ENCODE measurements around the gene RPS25.

Gene RPS25

GRCh38 chr11:119054418-119054817, 36.3 kb upstream of the RPS25 start:
- Histone ChIP-seq H3K36me3 (ENCODE audit: control insufficient read depth, insufficient read depth, low read length) (peaks cover 38% of the 10 kb centered on the region), H3K4me1 (ENCODE audit: control insufficient read depth, insufficient read depth, low read length) (no peaks in the 10 kb centered on the region), H3K27me3 (ENCODE audit: control insufficient read depth, insufficient read depth, low read length, poor library complexity, severe bottlenecking) (no peaks in the 10 kb centered on the region), H3K9me3 (ENCODE audit: control insufficient read depth, low read length) (no peaks in the 10 kb centered on the region), H3K4me3 (ENCODE audit: insufficient read depth, low read depth, low read length) (no peak overlapping the region), H3K27ac (ENCODE audit: insufficient read depth, low read depth, low read length, poor library complexity, severe bottlenecking) (no peak overlapping the region)
- WGBS, 2 experiments = 96 to 98% methylated on average over 10 of the region's 10 CpGs

- Histone ChIP-seq H3K4me3 (ENCODE audit: insufficient read depth, low read depth, low read length) (no peak overlapping the region), H3K4me1 (ENCODE audit: control insufficient read depth, insufficient read depth, low read length) (no peaks in the 10 kb centered on the region), H3K36me3 (ENCODE audit: control insufficient read depth, insufficient read depth, low read length) (peaks cover 59% of the 10 kb centered on the region), H3K27ac (ENCODE audit: insufficient read depth, low read depth, low read length, poor library complexity, severe bottlenecking) (no peak overlapping the region), H3K9me3 (ENCODE audit: control insufficient read depth, low read length) (no peaks in the 10 kb centered on the region), H3K27me3 (ENCODE audit: control insufficient read depth, insufficient read depth, low read length, poor library complexity, severe bottlenecking) (no peaks in the 10 kb centered on the region)
- WGBS, 2 experiments = 96% methylated on average over 23 of the region's 23 CpGs
Observed at GRCh38 chr11:119052163-119052814, 34.1 kb upstream of the RPS25 start.

DNA sequence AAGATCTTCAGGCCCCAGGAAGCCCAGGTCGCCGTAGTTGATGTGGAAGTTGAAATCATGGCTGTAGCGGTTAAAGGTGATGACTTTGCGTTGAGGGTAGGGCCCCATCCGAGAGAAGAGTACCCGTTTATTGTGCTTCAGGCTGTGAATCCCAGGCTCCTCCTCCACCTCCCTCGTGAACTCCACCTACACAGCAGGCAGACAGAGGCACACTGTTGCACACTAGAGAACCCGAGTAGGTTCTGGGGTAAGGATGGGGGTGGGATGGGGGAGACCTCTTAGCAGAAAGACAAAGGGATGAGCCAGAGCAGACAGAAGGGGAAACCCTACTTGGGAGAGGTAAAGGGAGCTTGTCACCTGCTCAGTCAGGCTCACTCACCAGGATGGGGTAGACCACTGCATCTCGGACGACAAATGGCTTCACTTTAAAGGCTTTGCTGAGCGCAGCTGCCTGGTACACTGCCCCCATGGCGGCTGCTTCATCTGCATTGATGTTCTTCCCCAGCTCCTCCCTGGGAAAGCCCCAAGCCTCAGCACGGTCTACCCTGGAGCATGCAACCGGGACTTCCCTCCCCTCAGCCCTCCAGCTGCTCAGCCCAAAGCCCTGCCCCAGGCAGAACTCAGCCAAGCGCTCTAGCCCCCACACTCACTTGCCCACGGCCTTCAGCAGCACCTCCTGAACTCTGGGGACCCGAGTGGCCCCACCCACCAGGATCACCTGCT, 33.5 kb upstream of the RPS25 start:
- 94% methylated on average over 17 of the region's 17 CpGs for WGBS, 2 experiments
- H3K27me3 ChIP-seq (ENCODE audit: control insufficient read depth, insufficient read depth, low read length, poor library complexity, severe bottlenecking) = no peaks in the 10 kb centered on the region
- H3K27ac ChIP-seq (ENCODE audit: insufficient read depth, low read depth, low read length, poor library complexity, severe bottlenecking) = no peak overlapping the region
- no peaks in the 10 kb centered on the region for H3K9me3 ChIP-seq (ENCODE audit: control insufficient read depth, low read length)
- no peak overlapping the region for H3K4me3 ChIP-seq (ENCODE audit: insufficient read depth, low read depth, low read length)
- H3K4me1 ChIP-seq (ENCODE audit: control insufficient read depth, insufficient read depth, low read length) = no peaks in the 10 kb centered on the region
- peaks cover 62% of the 10 kb centered on the region for H3K36me3 ChIP-seq (ENCODE audit: control insufficient read depth, insufficient read depth, low read length)

GRCh38 chr11:119049081-119049480, 30.9 kb upstream of the RPS25 start:
- Histone ChIP-seq H3K9me3 (ENCODE audit: control insufficient read depth, low read length) (no peaks in the 10 kb centered on the region), H3K4me1 (ENCODE audit: control insufficient read depth, insufficient read depth, low read length) (no peaks in the 10 kb centered on the region), H3K27me3 (ENCODE audit: control insufficient read depth, insufficient read depth, low read length, poor library complexity, severe bottlenecking) (no peaks in the 10 kb centered on the region), H3K4me3 (ENCODE audit: insufficient read depth, low read depth, low read length) (no peak overlapping the region), H3K27ac (ENCODE audit: insufficient read depth, low read depth, low read length, poor library complexity, severe bottlenecking) (no peak overlapping the region), H3K36me3 (ENCODE audit: control insufficient read depth, insufficient read depth, low read length) (peaks cover 62% of the 10 kb centered on the region)
- WGBS, 2 experiments = 94 to 98% methylated on average over 7 of the region's 7 CpGs

DNA sequence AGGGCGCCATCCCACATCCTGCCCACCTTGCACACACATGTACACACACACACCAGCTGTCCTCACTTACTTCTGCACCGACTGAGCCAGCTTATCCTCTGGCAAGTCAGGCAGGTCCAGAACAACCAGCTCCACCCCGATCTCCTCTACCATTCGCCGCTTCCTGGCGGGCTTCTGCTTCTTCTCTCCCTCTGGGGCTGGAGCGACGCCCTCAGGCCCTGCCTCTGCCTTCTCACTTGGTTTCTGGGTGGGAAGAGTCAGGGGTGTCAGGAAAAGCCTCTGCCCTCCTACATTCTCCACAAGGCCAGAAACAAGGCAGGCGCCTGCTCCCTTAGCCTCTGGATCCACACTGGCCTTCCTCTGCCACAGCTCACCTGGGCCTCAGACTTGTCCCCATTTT, 30.5 kb upstream of the RPS25 start:
- H3K36me3 ChIP-seq (ENCODE audit: control insufficient read depth, insufficient read depth, low read length) = peaks cover 58% of the 10 kb centered on the region

GRCh38 chr11:119047205-119047604, 29.1 kb upstream of the RPS25 start:
- Histone ChIP-seq H3K27ac (ENCODE audit: insufficient read depth, low read depth, low read length, poor library complexity, severe bottlenecking) (no peak overlapping the region), H3K4me3 (ENCODE audit: insufficient read depth, low read depth, low read length) (no peak overlapping the region), H3K4me1 (ENCODE audit: control insufficient read depth, insufficient read depth, low read length) (no peaks in the 10 kb centered on the region), H3K27me3 (ENCODE audit: control insufficient read depth, insufficient read depth, low read length, poor library complexity, severe bottlenecking) (no peaks in the 10 kb centered on the region), H3K36me3 (ENCODE audit: control insufficient read depth, insufficient read depth, low read length) (peaks cover 53% of the 10 kb centered on the region), H3K9me3 (ENCODE audit: control insufficient read depth, low read length) (no peaks in the 10 kb centered on the region)
- WGBS, 2 experiments = 93 to 95% methylated on average over 6 of the region's 6 CpGs

More for the DNA sequence above, 30.5 kb upstream of the RPS25 start:
- Histone ChIP-seq H3K27me3 (ENCODE audit: control insufficient read depth, insufficient read depth, low read length, poor library complexity, severe bottlenecking) (no peaks in the 10 kb centered on the region), H3K9me3 (ENCODE audit: control insufficient read depth, low read length) (no peaks in the 10 kb centered on the region), H3K4me1 (ENCODE audit: control insufficient read depth, insufficient read depth, low read length) (no peaks in the 10 kb centered on the region), H3K4me3 (ENCODE audit: insufficient read depth, low read depth, low read length) (no peak overlapping the region), H3K27ac (ENCODE audit: insufficient read depth, low read depth, low read length, poor library complexity, severe bottlenecking) (no peak overlapping the region)
- 91 to 95% methylated on average over 9 of the region's 9 CpGs for WGBS, 2 experiments

- Histone ChIP-seq H3K27ac (ENCODE audit: insufficient read depth, low read depth, low read length, poor library complexity, severe bottlenecking) (no peak overlapping the region), H3K4me3 (ENCODE audit: insufficient read depth, low read depth, low read length) (no peak overlapping the region), H3K36me3 (ENCODE audit: control insufficient read depth, insufficient read depth, low read length) (peaks cover 46% of the 10 kb centered on the region), H3K27me3 (ENCODE audit: control insufficient read depth, insufficient read depth, low read length, poor library complexity, severe bottlenecking) (no peaks in the 10 kb centered on the region), H3K9me3 (ENCODE audit: control insufficient read depth, low read length) (no peaks in the 10 kb centered on the region), H3K4me1 (ENCODE audit: control insufficient read depth, insufficient read depth, low read length) (no peaks in the 10 kb centered on the region)
- WGBS, 2 experiments = 94 to 97% methylated on average over 6 of the region's 6 CpGs
Observed at GRCh38 chr11:119046489-119046888, 28.3 kb upstream of the RPS25 start.

GRCh38 chr11:119044708-119045107, 26.6 kb upstream of the RPS25 start:
- Histone ChIP-seq H3K27me3 (ENCODE audit: control insufficient read depth, insufficient read depth, low read length, poor library complexity, severe bottlenecking) (no peaks in the 10 kb centered on the region), H3K4me1 (ENCODE audit: control insufficient read depth, insufficient read depth, low read length) (no peaks in the 10 kb centered on the region), H3K4me3 (ENCODE audit: insufficient read depth, low read depth, low read length) (no peak overlapping the region), H3K27ac (ENCODE audit: insufficient read depth, low read depth, low read length, poor library complexity, severe bottlenecking) (no peak overlapping the region), H3K36me3 (ENCODE audit: control insufficient read depth, insufficient read depth, low read length) (peaks cover 36% of the 10 kb centered on the region), H3K9me3 (ENCODE audit: control insufficient read depth, low read length) (no peaks in the 10 kb centered on the region)
- 85 to 86% methylated on average over 6 of the region's 6 CpGs for WGBS, 2 experiments

GRCh38 chr11:119042927-119043326, 24.8 kb upstream of the RPS25 start:
- 89 to 90% methylated on average over 9 of the region's 9 CpGs for WGBS, 2 experiments
- no peak overlapping the region for H3K4me3 ChIP-seq (ENCODE audit: insufficient read depth, low read depth, low read length)

DNA sequence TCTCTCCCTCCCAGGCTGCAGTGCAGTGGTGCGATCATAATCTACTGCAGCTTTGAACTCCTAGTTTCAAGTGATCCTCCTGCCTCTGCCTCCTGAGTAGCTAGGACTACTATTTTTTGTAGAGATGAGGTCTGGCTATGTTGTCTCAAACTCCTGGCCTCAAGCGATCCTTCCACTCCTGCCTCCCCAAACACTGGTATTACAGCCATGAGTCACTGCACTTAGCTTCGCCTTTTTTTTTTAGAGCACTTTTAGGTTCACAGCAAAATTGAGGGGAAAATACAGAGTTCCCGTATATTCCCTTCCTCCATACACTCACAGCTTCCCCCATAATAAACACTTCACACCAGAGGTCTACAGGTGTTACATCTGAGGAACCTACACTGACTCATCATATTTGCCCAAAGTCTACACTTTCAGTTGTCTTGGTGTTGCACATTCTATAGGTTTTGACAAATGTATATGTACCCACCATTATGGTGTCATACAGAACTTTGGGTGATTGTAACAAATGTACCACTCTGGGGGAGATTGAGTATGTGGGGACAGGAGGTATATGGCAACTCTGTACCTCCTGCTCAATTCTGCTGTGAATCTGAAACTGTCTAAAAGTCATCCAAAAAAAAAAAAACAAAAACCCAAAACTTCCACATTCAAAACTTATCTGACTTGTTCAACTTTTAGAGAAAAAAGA, 23.8 kb upstream of the RPS25 start:
- H3K9me3 ChIP-seq (ENCODE audit: control insufficient read depth, low read length) = no peaks in the 10 kb centered on the region
- no peaks in the 10 kb centered on the region for H3K27me3 ChIP-seq (ENCODE audit: control insufficient read depth, insufficient read depth, low read length, poor library complexity, severe bottlenecking)
- H3K36me3 ChIP-seq (ENCODE audit: control insufficient read depth, insufficient read depth, low read length) = peaks cover 11% of the 10 kb centered on the region
- H3K4me1 ChIP-seq (ENCODE audit: control insufficient read depth, insufficient read depth, low read length) = peaks cover 5% of the 10 kb centered on the region
- 92 to 95% methylated on average over 4 of the region's 4 CpGs for WGBS, 2 experiments
- no peak overlapping the region for H3K4me3 ChIP-seq (ENCODE audit: insufficient read depth, low read depth, low read length)
- H3K27ac ChIP-seq (ENCODE audit: insufficient read depth, low read depth, low read length, poor library complexity, severe bottlenecking) = no peak overlapping the region

More at GRCh38 chr11:119042927-119043326, 24.8 kb upstream of the RPS25 start:
- peaks cover 19% of the 10 kb centered on the region for H3K36me3 ChIP-seq (ENCODE audit: control insufficient read depth, insufficient read depth, low read length)
- H3K4me1 ChIP-seq (ENCODE audit: control insufficient read depth, insufficient read depth, low read length) = peaks cover 5% of the 10 kb centered on the region
- no peak overlapping the region for H3K27ac ChIP-seq (ENCODE audit: insufficient read depth, low read depth, low read length, poor library complexity, severe bottlenecking)
- H3K27me3 ChIP-seq (ENCODE audit: control insufficient read depth, insufficient read depth, low read length, poor library complexity, severe bottlenecking) = no peaks in the 10 kb centered on the region
- no peaks in the 10 kb centered on the region for H3K9me3 ChIP-seq (ENCODE audit: control insufficient read depth, low read length)
